ENCODE results near the gene NR1D1. TPM values are rescaled to one million over a fixed set of nuclear protein-coding genes. Genes with fewer than 3 reads are reported as not detected.

Gene NR1D1
- total and polyA plus RNA-seq, 4 donors = 3.2 to 19.6 (median 14.1) TPM

DNA sequence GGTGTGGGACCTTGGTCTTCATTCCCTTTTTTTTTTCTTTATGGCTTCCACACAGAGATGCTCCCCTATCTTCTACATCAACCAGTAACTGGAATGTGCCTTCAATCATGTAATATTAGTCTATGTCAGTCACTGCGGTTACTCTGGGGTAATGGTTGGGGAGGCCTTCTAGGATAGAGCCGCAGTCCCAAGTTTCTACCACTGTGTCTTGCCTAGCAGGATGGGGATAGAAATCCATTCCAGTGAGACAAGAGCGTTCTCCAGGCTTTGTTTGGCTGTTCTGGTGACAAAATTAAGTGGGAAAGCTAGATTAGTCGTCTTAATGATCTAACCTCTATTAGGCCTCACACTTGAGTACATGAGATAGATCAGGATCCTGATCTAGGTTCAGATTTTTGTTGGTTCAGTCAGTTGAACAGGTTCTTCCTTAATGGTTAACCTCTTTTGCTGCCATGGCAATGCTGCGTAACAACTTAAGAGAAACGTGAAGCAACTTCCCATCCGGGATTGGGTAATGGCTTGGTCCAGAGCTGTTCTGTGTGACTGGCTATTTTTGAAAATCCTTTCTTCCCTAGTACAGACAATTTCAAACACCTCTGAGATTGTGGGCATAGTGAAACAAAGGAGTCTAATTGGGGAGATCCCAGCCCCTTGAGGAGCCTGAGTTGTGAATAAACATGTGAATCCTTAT is 30.1 kb upstream of the NR1D1 start:
- Histone ChIP-seq H3K27ac (ENCODE audit: low read depth in 1 of 2, low read length in 1 of 2) (peak overlapping the region in 1 of 2 donors; percentile 88), H3K27me3 (ENCODE audit: control insufficient read depth in 3 of 3, insufficient read depth in 3 of 3, low read length in 2 of 3) (no peaks in the 10 kb centered on the region), H3K36me3 (ENCODE audit: control insufficient read depth in 4 of 4, insufficient read depth in 4 of 4, low read length in 4 of 4) (peaks cover 41 to 75% (median 67%) of the 10 kb centered on the region in 4 donors), H3K9me3 (ENCODE audit: control insufficient read depth in 4 of 4, insufficient read depth in 3 of 4, low read length in 3 of 4) (no peaks in the 10 kb centered on the region), H3K4me1 (ENCODE audit: control insufficient read depth in 5 of 5, insufficient read depth in 5 of 5, low read length in 5 of 5) (no peaks in the 10 kb centered on the region), H3K9ac (ENCODE audit: insufficient read depth in 1 of 2, low read length in 2 of 2) (no peak overlapping the region), H3K4me3 (no peak overlapping the region)
- peak; percentile 53 for ATAC-seq (ENCODE audit: insufficient read depth, low FRiP score)
- WGBS, 2 donors = 49 to 59% methylated on average over 7 of the region's 7 CpGs
- peak in 2 of 3 donors; percentile 51 to 54 for DNase-seq
- TF ChIP-seq CTCF (IDR thresholded peaks at IDR 0.05; ENCODE audit: control extremely low read depth, extremely low read depth) = no peak

DNA sequence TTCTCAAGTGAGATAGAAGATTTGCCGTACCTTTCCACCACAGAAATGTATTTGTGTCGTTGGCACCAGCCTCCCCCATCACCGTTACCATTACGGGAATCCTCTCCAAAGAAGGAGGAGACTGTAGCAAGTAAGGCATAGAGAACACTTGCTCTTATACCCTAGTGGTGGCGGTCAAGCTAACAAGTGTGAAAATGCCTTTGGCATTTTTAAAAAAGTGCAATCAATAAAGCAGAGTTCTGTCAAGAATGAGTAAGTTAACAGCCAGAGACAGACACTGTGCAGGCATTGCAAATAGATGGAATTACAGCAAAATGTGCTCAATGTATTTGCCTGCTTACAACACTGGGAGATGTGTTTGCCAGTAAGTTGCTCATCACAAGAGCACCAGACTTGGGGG is 29.1 kb upstream of the NR1D1 start:
- ATAC-seq (ENCODE audit: insufficient read depth, low FRiP score) = no peak
- no peaks in the 10 kb centered on the region for H3K9me3 ChIP-seq (ENCODE audit: control insufficient read depth in 4 of 4, insufficient read depth in 3 of 4, low read length in 3 of 4)
- H3K27me3 ChIP-seq (ENCODE audit: control insufficient read depth in 3 of 3, insufficient read depth in 3 of 3, low read length in 2 of 3) = no peaks in the 10 kb centered on the region
- 87 to 88% methylated on average over 5 of the region's 5 CpGs for WGBS, 2 donors
- no peak for DNase-seq
- no peak overlapping the region for H3K27ac ChIP-seq (ENCODE audit: low read depth in 1 of 2, low read length in 1 of 2)
- no peak overlapping the region for H3K9ac ChIP-seq (ENCODE audit: insufficient read depth in 1 of 2, low read length in 2 of 2)
- no peak for TF ChIP-seq CTCF (IDR thresholded peaks at IDR 0.05; ENCODE audit: control extremely low read depth, extremely low read depth)
- H3K4me3 ChIP-seq = no peak overlapping the region
- peaks cover 0 to 9% (median 3%) of the 10 kb centered on the region in 5 donors for H3K4me1 ChIP-seq (ENCODE audit: control insufficient read depth in 5 of 5, insufficient read depth in 5 of 5, low read length in 5 of 5)
- peaks cover 35 to 65% (median 59%) of the 10 kb centered on the region in 4 donors for H3K36me3 ChIP-seq (ENCODE audit: control insufficient read depth in 4 of 4, insufficient read depth in 4 of 4, low read length in 4 of 4)

GRCh38 chr17:40124279-40125141 is 24.1 kb upstream of the NR1D1 start:
- DNase-seq = no peak
- H3K4me1 ChIP-seq (ENCODE audit: control insufficient read depth in 5 of 5, insufficient read depth in 5 of 5, low read length in 5 of 5) = peaks cover 0 to 21% (median 7%) of the 10 kb centered on the region in 5 donors
- ATAC-seq (ENCODE audit: insufficient read depth, low FRiP score) = no peak
- H3K27me3 ChIP-seq (ENCODE audit: control insufficient read depth in 3 of 3, insufficient read depth in 3 of 3, low read length in 2 of 3) = no peaks in the 10 kb centered on the region
- TF ChIP-seq CTCF (IDR thresholded peaks at IDR 0.05; ENCODE audit: control extremely low read depth, extremely low read depth) = no peak
- H3K36me3 ChIP-seq (ENCODE audit: control insufficient read depth in 4 of 4, insufficient read depth in 4 of 4, low read length in 4 of 4) = peaks cover 17 to 23% (median 20%) of the 10 kb centered on the region in 4 donors
- peak overlapping the region in 1 of 2 donors; percentile 77 for H3K27ac ChIP-seq (ENCODE audit: low read depth in 1 of 2, low read length in 1 of 2)
- peak overlapping the region in 1 of 2 donors; percentile 72 for H3K9ac ChIP-seq (ENCODE audit: insufficient read depth in 1 of 2, low read length in 2 of 2)
- 4 to 5% methylated on average over 9 of the region's 9 CpGs for WGBS, 2 donors
- no peaks in the 10 kb centered on the region for H3K9me3 ChIP-seq (ENCODE audit: control insufficient read depth in 4 of 4, insufficient read depth in 3 of 4, low read length in 3 of 4)
- H3K4me3 ChIP-seq = peak overlapping the region; percentile 2
